ENCODE data around the gene B4GALT6. TPM values are rescaled to one million over a fixed set of nuclear protein-coding genes. Genes with fewer than 3 reads are reported as not detected.

Gene B4GALT6
- total and polyA plus RNA-seq, 9 of the 15 experiments (the other 6 are each of a cell fraction or from before 2014, with no cell fraction given): 0.03 to 0.27 (median 0.08) TPM

DNA sequence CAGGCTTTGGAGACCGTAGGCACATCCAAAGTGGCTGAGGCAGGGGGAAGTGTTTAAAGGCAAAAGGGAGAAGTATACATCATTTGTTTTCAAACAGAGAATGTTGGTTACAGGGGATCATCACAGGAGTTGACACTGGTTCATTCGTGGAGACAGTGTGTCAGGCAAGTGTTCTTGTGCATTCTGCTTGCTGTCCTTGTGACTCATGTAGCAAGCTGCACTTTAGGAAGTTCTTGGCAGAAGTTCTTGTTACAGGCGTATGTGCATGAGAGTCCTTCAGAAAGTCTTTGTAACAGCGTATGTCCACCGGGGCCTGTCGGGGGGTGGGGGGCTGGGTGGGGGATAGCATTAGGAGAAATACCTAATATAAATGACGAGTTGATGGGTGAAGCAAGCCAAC lies 36.5 kb upstream of the B4GALT6 start:
- no peak for DNase-seq (ENCODE audit: extremely low read depth in 1 of 4, low spot score in 3 of 4)
- in situ Hi-C loops (cut with MboI): no loop called here

More for the DNA sequence above, 36.5 kb upstream of the B4GALT6 start:
- CTCF ChIA-PET (ENCODE audit: low intra/inter-chr PET ratio): no interaction called here
- intact Hi-C loops (cut with micrococcal nuclease): loop anchor here (5.0 to 10.0 kb wide), 3 partner anchors 256 to 726 kb away; no protein-coding TSS in a partner anchor
- POLR2A ChIA-PET: no interaction called here
- Histone ChIP-seq H3K79me2 (ENCODE audit: control insufficient read depth, insufficient read depth, low read length) (no peaks in the 10 kb centered on the region), H3K9me3 (replicated peaks; ENCODE audit: control insufficient read depth, insufficient read depth, low read depth, low read length) (no peaks in the 10 kb centered on the region; the same call in none of the 2 replicates), H3K27ac (ENCODE audit: extremely low read depth, low read depth, low read length) (no peak overlapping the region), H2AFZ (ENCODE audit: low read depth, low read length) (no peak overlapping the region), H3K9ac (ENCODE audit: insufficient read depth in 1 of 2, low read depth in 2 of 2, low read length in 2 of 2) (no peak overlapping the region), H3K4me3 (no peak overlapping the region), H3K36me3 (ENCODE audit: control insufficient read depth, insufficient read depth, low read length) (no peaks in the 10 kb centered on the region), H3K4me2 (ENCODE audit: insufficient read depth, low read length) (no peak overlapping the region), H4K20me1 (replicated peaks; ENCODE audit: control insufficient read depth, insufficient read depth, low read length) (no peaks in the 10 kb centered on the region), H3K27me3 (ENCODE audit: control insufficient read depth in 2 of 2, insufficient read depth in 2 of 2, low read length in 2 of 2) (peaks cover 8 to 19% of the 10 kb centered on the region in 2 experiments; a peak in 4 of 5 replicates), H3K9me1 (ENCODE audit: control insufficient read depth, insufficient read depth, low read length) (no peaks in the 10 kb centered on the region), H3K4me1 (replicated peaks in 1 of 2; ENCODE audit: control insufficient read depth in 2 of 2, insufficient read depth in 2 of 2, low read length in 2 of 2) (peaks cover 0 to 6% of the 10 kb centered on the region in 2 experiments; a peak in 1 of 5 replicates)
- 9% methylated on average over 7 of the region's 7 CpGs for WGBS (ENCODE audit: insufficient coverage, low coverage, missing lambda C conversion rate)
- TF ChIP-seq, protein P1, sequence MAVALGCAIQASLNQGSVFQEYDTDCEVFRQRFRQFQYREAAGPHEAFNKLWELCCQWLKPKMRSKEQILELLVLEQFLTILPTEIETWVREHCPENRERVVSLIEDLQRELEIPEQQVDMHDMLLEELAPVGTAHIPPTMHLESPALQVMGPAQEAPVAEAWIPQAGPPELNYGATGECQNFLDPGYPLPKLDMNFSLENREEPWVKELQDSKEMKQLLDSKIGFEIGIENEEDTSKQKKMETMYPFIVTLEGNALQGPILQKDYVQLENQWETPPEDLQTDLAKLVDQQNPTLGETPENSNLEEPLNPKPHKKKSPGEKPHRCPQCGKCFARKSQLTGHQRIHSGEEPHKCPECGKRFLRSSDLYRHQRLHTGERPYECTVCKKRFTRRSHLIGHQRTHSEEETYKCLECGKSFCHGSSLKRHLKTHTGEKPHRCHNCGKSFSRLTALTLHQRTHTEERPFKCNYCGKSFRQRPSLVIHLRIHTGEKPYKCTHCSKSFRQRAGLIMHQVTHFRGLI (CRISPR knock-in tag; IDR thresholded peaks at IDR 0.05): no peak
- no peak for TF ChIP-seq SMC3 (conservative IDR thresholded peaks at IDR 0.05; ENCODE audit: insufficient read depth, low read depth, low read length)
- TF ChIP-seq ZNF133 (CRISPR knock-in tag; IDR thresholded peaks at IDR 0.05): no peak
- TF ChIP-seq TBP (optimal IDR thresholded peaks at IDR 0.05; ENCODE audit: low read depth, low read length): no peak
- no peak for TF ChIP-seq SNRNP70 (optimal IDR thresholded peaks at IDR 0.05; ENCODE audit: low read depth, low read length)
- TF ChIP-seq, protein P2, sequence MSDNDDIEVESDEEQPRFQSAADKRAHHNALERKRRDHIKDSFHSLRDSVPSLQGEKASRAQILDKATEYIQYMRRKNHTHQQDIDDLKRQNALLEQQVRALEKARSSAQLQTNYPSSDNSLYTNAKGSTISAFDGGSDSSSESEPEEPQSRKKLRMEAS (CRISPR knock-in tag; IDR thresholded peaks at IDR 0.05): no peak
- no peak for TF ChIP-seq RBFOX2 (IDR thresholded peaks at IDR 0.05; ENCODE audit: low read depth, low read length)
- no peak for TF ChIP-seq HCFC1 (IDR thresholded peaks at IDR 0.05; ENCODE audit: low read depth, low read length)
- TF ChIP-seq ZNF184 (CRISPR knock-in tag; IDR thresholded peaks at IDR 0.05): no peak
- no peak for TF ChIP-seq ZNF766 (CRISPR knock-in tag; conservative IDR thresholded peaks at IDR 0.05)
- TF ChIP-seq, protein P3, sequence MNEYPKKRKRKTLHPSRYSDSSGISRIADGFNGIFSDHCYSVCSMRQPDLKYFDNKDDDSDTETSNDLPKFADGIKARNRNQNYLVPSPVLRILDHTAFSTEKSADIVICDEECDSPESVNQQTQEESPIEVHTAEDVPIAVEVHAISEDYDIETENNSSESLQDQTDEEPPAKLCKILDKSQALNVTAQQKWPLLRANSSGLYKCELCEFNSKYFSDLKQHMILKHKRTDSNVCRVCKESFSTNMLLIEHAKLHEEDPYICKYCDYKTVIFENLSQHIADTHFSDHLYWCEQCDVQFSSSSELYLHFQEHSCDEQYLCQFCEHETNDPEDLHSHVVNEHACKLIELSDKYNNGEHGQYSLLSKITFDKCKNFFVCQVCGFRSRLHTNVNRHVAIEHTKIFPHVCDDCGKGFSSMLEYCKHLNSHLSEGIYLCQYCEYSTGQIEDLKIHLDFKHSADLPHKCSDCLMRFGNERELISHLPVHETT (CRISPR knock-in tag; conservative IDR thresholded peaks at IDR 0.05 in 1 of 2, IDR thresholded peaks at IDR 0.05 in 1 of 2): no peak
- ATAC-seq (no peak), FAIRE-seq (no peak)
- no TSS peak for BruUV-seq (replicated peaks)
